CD4-positive, alpha-beta T cell treated with Interleukin-15 for 4 hours (primary cell): ENCODE measurements around the gene PPP1R17.

ENCODE experiments used
- DNase-seq: peaks from one replicate; pipeline ENCODE4 v3.0.0-alpha.2; 2020; ENCODE audit warnings: low spot score

PPP1R17 gene

GRCh38 chr7:31687024-31687748, at the start of gene PPP1R17:
Gene PPP1R17, plus strand, starts transcription at chr7:31687215. Its CDS starts 5,227 bp downstream, at chr7:31692442.
- no peak for DNase-seq

- DNase-seq, result no peak
These were observed 46.6 kb upstream of the PPP1R17 start for GRCh38 chr7:31640381-31640780.

GRCh38 chr7:31642681-31643115, 44.3 kb upstream of the PPP1R17 start:
- DNase-seq, result no peak

GRCh38 chr7:31646942-31647341, 40.1 kb upstream of the PPP1R17 start:
- no peak for DNase-seq

- no peak for DNase-seq
These were observed 39.5 kb upstream of the PPP1R17 start for GRCh38 chr7:31647511-31647910.

- no peak for DNase-seq
These were observed 38.7 kb upstream of the PPP1R17 start for GRCh38 chr7:31648288-31648687.

- DNase-seq, result no peak
These were observed 38.1 kb upstream of the PPP1R17 start for GRCh38 chr7:31648880-31649279.

- no peak for DNase-seq
These were observed 35.6 kb upstream of the PPP1R17 start for GRCh38 chr7:31651234-31652062.

GRCh38 chr7:31652063-31652326, 35.0 kb upstream of the PPP1R17 start:
- DNase-seq, result no peak

GRCh38 chr7:31663072-31663471, 23.9 kb upstream of the PPP1R17 start:
- no peak for DNase-seq

GRCh38 chr7:31664890-31665289, 22.1 kb upstream of the PPP1R17 start:
- DNase-seq, result no peak

GRCh38 chr7:31665546-31665945, 21.5 kb upstream of the PPP1R17 start:
- no peak for DNase-seq

GRCh38 chr7:31669461-31669860, 17.6 kb upstream of the PPP1R17 start:
- DNase-seq, result no peak

GRCh38 chr7:31679574-31680305, 7.3 kb upstream of the PPP1R17 start:
- DNase-seq, result no peak

- no peak for DNase-seq
These were observed 3.4 kb upstream of the PPP1R17 start for GRCh38 chr7:31683445-31684225.

GRCh38 chr7:31688372-31688771, 1.4 kb downstream of the PPP1R17 start:
- DNase-seq, result no peak

GRCh38 chr7:31688996-31689395, 2.0 kb downstream of the PPP1R17 start:
- no peak for DNase-seq

GRCh38 chr7:31690935-31691334, 3.9 kb downstream of the PPP1R17 start:
- no peak for DNase-seq

- no peak for DNase-seq
These were observed 5.4 kb downstream of the PPP1R17 start for GRCh38 chr7:31692451-31692850.

GRCh38 chr7:31692871-31693270, 5.9 kb downstream of the PPP1R17 start:
- DNase-seq, result no peak

GRCh38 chr7:31695859-31696614, 9.0 kb downstream of the PPP1R17 start:
- no peak for DNase-seq
